Spleen (tissue), 7 donors: ENCODE data around the gene SSH2.

Experiments
- CTCF ChIP-seq, 11 experiments: fragments of 200-600 bp in 7 of 11; fragments of 450-650 bp in 4 of 11; sonication (generic) in 4 of 11; IDR thresholded peaks in 8 of 11; conservative IDR thresholded peaks in 3 of 11; 1 replicate in 7 of 11; 2 replicates in 4 of 11; pipeline versions ENCODE4 v1.4.0 to v1.8.0; 2016 to 2021; ENCODE audit warnings: antibody characterized with exemption in 11 of 11, inconsistent platforms in 4 of 11, mild to moderate bottlenecking in 1 of 11
- POLR2A ChIP-seq, 3 donors: fragments of 450-650 bp; IDR thresholded peaks; one replicate each; pipeline ENCODE4 v1.5.1; 2017; ENCODE audit warnings: antibody characterized with exemption in 3 of 3, mild to moderate bottlenecking in 1 of 3
- donor health status: DM: no; HTN: no; CAD: no; lungs with moderate emphysema.
- donor health status: DM: no; HTN: no; CAD: no.
- donor health status: DM: no; HTN: no; CAD: no.

- TF ChIP-seq CTCF (IDR thresholded peaks at IDR 0.05 in 8 of 11, conservative IDR thresholded peaks at IDR 0.05 in 3 of 11) (no peak), POLR2A (IDR thresholded peaks at IDR 0.05) (no peak)
Observed at GRCh38 chr17:29740017-29740416, 190.0 kb downstream of the SSH2 start.
